OCI-LY1 (cell line): ENCODE results near the gene SZT2.

Experiments
- H2AFZ ChIP-seq: fragments of 200-600 bp; sonication (generic), shearing (Covaris generic); 2 replicates; pipeline ENCODE4 v1.6.0; 2014; ENCODE audit warnings: antibody characterized with exemption, mild to moderate bottlenecking, low read length
- H3F3A ChIP-seq: fragments of 200-600 bp; sonication (generic), shearing (Covaris generic); 2 replicates; pipeline ENCODE4 v1.6.0; 2014; ENCODE audit warnings: mild to moderate bottlenecking, antibody characterized with exemption, low read length, moderate library complexity; ENCODE audit not compliant: insufficient read depth
- H3K27ac ChIP-seq: fragments of 200-600 bp; sonication (generic); 2 replicates; pipeline ENCODE4 v1.5.1; 2014; ENCODE audit warnings: low read length, mixed run types, mild to moderate bottlenecking, low read depth; ENCODE audit not compliant: poor library complexity, severe bottlenecking
- H3K27me3 ChIP-seq: fragments of 200-600 bp; sonication (generic); 2 replicates; pipeline ENCODE4 v1.6.0; 2014; ENCODE audit warnings: antibody characterized with exemption, mild to moderate bottlenecking, low read length, moderate library complexity; ENCODE audit not compliant: insufficient read depth
- H3K36me3 ChIP-seq: fragments of 200-600 bp; sonication (generic); 2 replicates; pipeline ENCODE4 v1.6.1; 2014; ENCODE audit warnings: mild to moderate bottlenecking, antibody characterized with exemption, low read length, moderate library complexity, mixed read lengths; ENCODE audit not compliant: insufficient read depth
- H3K4me1 ChIP-seq: fragments of 200-600 bp; sonication (generic); 2 replicates; pipeline ENCODE4 v1.5.1; 2014; ENCODE audit warnings: mild to moderate bottlenecking, low read length, moderate library complexity; ENCODE audit not compliant: insufficient read depth, severe bottlenecking
- H3K4me2 ChIP-seq: fragments of 200-600 bp; sonication (generic), shearing (Covaris generic); 2 replicates; pipeline ENCODE4 v1.6.1; 2014; ENCODE audit warnings: low read length
- H3K4me3 ChIP-seq: fragments of 200-600 bp; sonication (generic); 2 replicates; pipeline ENCODE4 v1.5.1; 2014; ENCODE audit warnings: low read length, low read depth, mild to moderate bottlenecking, mixed read lengths; ENCODE audit not compliant: poor library complexity, severe bottlenecking
- H3K79me2 ChIP-seq: fragments of 200-600 bp; shearing (Covaris generic); 2 replicates; pipeline ENCODE4 v1.6.1; 2016; ENCODE audit warnings: mixed run types, low read length, mixed read lengths; ENCODE audit not compliant: insufficient read depth
- H3K9ac ChIP-seq: fragments of 200-600 bp; sonication (generic), shearing (Covaris generic); 2 replicates; pipeline ENCODE4 v1.6.1; 2014; ENCODE audit warnings: mild to moderate bottlenecking, low read length, mixed read lengths
- H3K9me2 ChIP-seq: fragments of 200-600 bp; sonication (generic), shearing (Covaris generic); 2 replicates; pipeline ENCODE4 v1.6.1; 2014; ENCODE audit warnings: low read depth, mild to moderate bottlenecking, low read length, mixed read lengths
- H3K9me3 ChIP-seq: fragments of 200-600 bp; shearing (Covaris generic); 2 replicates; pipeline ENCODE4 v1.6.1; 2014; ENCODE audit warnings: low read length, mixed read lengths
- H4K20me1 ChIP-seq: fragments of 200-600 bp; sonication (generic), shearing (Covaris generic); 2 replicates; pipeline ENCODE4 v1.6.0; 2016; ENCODE audit warnings: mild to moderate bottlenecking, low read length; ENCODE audit not compliant: insufficient read depth
- CTCF ChIP-seq: fragments of 200-600 bp; sonication (generic), shearing (Covaris generic); IDR thresholded peaks from 2 replicates; pipeline ENCODE4 v1.5.1; 2017; ENCODE audit warnings: mild to moderate bottlenecking, antibody characterized with exemption, low read length, moderate library complexity, mixed read lengths
- EZH2 ChIP-seq: fragments of 200-600 bp; sonication (generic), shearing (Covaris generic); IDR thresholded peaks from 2 replicates; pipeline ENCODE4 v1.8.0; 2017; ENCODE audit warnings: borderline replicate concordance, mixed run types, mild to moderate bottlenecking, antibody characterized with exemption, low read length, moderate library complexity, mixed read lengths

Gene SZT2

GRCh38 chr1:43392702-43393101 is 3.0 kb downstream of the SZT2 start:
- TF ChIP-seq CTCF, result no peak
- TF ChIP-seq EZH2, result no peak
- H3K4me3 ChIP-seq, result no peak overlapping the region
- no peaks in the 10 kb centered on the region for H3K9me2 ChIP-seq
- peaks cover 18% of the 10 kb centered on the region for H3K79me2 ChIP-seq
- no peaks in the 10 kb centered on the region for H4K20me1 ChIP-seq
- no peak overlapping the region for H3K4me2 ChIP-seq
- no peak overlapping the region for H2AFZ ChIP-seq
- no peaks in the 10 kb centered on the region for H3K27me3 ChIP-seq
- peaks cover 23% of the 10 kb centered on the region for H3K4me1 ChIP-seq
- H3K9me3 ChIP-seq, result no peaks in the 10 kb centered on the region
- H3F3A ChIP-seq, result no peaks in the 10 kb centered on the region
- H3K36me3 ChIP-seq, result peaks cover under 1% of the 10 kb centered on the region; the same call in 1 of the 2 replicates
- H3K27ac ChIP-seq, result no peak overlapping the region
- H3K9ac ChIP-seq, result no peak overlapping the region

- no peaks in the 10 kb centered on the region for H3F3A ChIP-seq
- no peak overlapping the region for H2AFZ ChIP-seq
- no peaks in the 10 kb centered on the region for H3K27me3 ChIP-seq
- H3K4me3 ChIP-seq, result no peak overlapping the region
- H3K27ac ChIP-seq, result no peak overlapping the region
- peaks cover 5% of the 10 kb centered on the region for H3K4me1 ChIP-seq
- H3K9ac ChIP-seq, result no peak overlapping the region
- no peaks in the 10 kb centered on the region for H3K36me3 ChIP-seq
- H3K9me2 ChIP-seq, result no peaks in the 10 kb centered on the region
- H3K9me3 ChIP-seq, result no peaks in the 10 kb centered on the region
- no peak for TF ChIP-seq EZH2
- no peak for TF ChIP-seq CTCF
- H4K20me1 ChIP-seq, result no peaks in the 10 kb centered on the region
- H3K79me2 ChIP-seq, result 0 out of 2 replicates have a peak, but pooled peaks cover 2% of the 10 kb centered on the region
- H3K4me2 ChIP-seq, result no peak overlapping the region
Measured at GRCh38 chr1:43395523-43395922, 5.8 kb downstream of the SZT2 start.

GRCh38 chr1:43396059-43396458 is 6.4 kb downstream of the SZT2 start:
- TF ChIP-seq CTCF (no peak), EZH2 (no peak)
- H3K9me2 ChIP-seq, result no peaks in the 10 kb centered on the region
- no peak overlapping the region for H3K4me3 ChIP-seq
- H3K27ac ChIP-seq, result no peak overlapping the region
- H4K20me1 ChIP-seq, result no peaks in the 10 kb centered on the region
- no peaks in the 10 kb centered on the region for H3K36me3 ChIP-seq
- H3K4me1 ChIP-seq, result no peaks in the 10 kb centered on the region
- no peaks in the 10 kb centered on the region for H3K9me3 ChIP-seq
- no peak overlapping the region for H2AFZ ChIP-seq
- H3K4me2 ChIP-seq, result no peak overlapping the region
- H3K79me2 ChIP-seq, result no peaks in the 10 kb centered on the region
- no peaks in the 10 kb centered on the region for H3K27me3 ChIP-seq
- H3K9ac ChIP-seq, result no peak overlapping the region
- H3F3A ChIP-seq, result no peaks in the 10 kb centered on the region
